IMR-90 (cell line): Measurements from ENCODE around the gene ARAP2. TPM values are rescaled to one million over a fixed set of nuclear protein-coding genes. Genes with fewer than 3 reads are reported as not detected.

Experiments
- ATAC-seq: fragments of 200-7000 bp; cut with Tn5 transposase; 2 replicates; pipeline ENCODE4 v1.9.1; 2020; ENCODE audit warnings: low read depth, mild to moderate bottlenecking, moderate library complexity
- BruUV-seq: library from RNA; stranded (reverse); fragments of 400-500 nt; replicated peaks from 2 replicates; lab custom pipeline; 2021; lab: Mats Ljungman, UMichigan
- CTCF ChIA-PET: fragments of 300-600 bp; formaldehyde crosslinking; extraction: SDS; loops from one replicate; lab custom pipeline; 2021; ENCODE audit warnings: antibody characterized with exemption; lab: Yijun Ruan, JAX
- POLR2A ChIA-PET: fragments of 300-600 bp; sonication (Branson Sonifier 250); formaldehyde crosslinking; loops from one replicate; lab custom pipeline; 2022; ENCODE audit warnings: antibody characterized with exemption; ENCODE audit not compliant: unreplicated experiment; lab: Charles Lee
- DNase-seq: peaks from one replicate; pipeline ENCODE4 v3.0.0; 2013
- H2AFZ ChIP-seq: replicated peaks from 2 replicates; pipeline ENCODE3; 2013; ENCODE audit warnings: low read length, mild to moderate bottlenecking; ENCODE audit not compliant: poor library complexity
- H2AK5ac ChIP-seq: 2 replicates; pipeline ENCODE4 v1.6.1; 2013; ENCODE audit warnings: low read depth, low read length, inconsistent platforms
- H2AK9ac ChIP-seq: replicated peaks from 2 replicates; pipeline ENCODE3; 2013; ENCODE audit warnings: mild to moderate bottlenecking, low read depth, low read length, moderate library complexity; ENCODE audit not compliant: poor library complexity
- H2BK120ac ChIP-seq: 2 replicates; pipeline ENCODE4 v1.6.1; 2013; ENCODE audit warnings: low read depth, low read length, inconsistent platforms
- H2BK15ac ChIP-seq: 3 replicates; pipeline ENCODE4 v1.6.1; 2013; ENCODE audit warnings: low read depth, low read length, inconsistent platforms
- H2BK20ac ChIP-seq: 2 replicates; pipeline ENCODE4 v1.6.1; 2013; ENCODE audit warnings: low read depth, mild to moderate bottlenecking, inconsistent platforms, low read length, moderate library complexity
- H2BK5ac ChIP-seq: 2 replicates; pipeline ENCODE4 v1.6.1; 2013; ENCODE audit warnings: mild to moderate bottlenecking, low read depth, low read length, inconsistent platforms; ENCODE audit not compliant: poor library complexity, severe bottlenecking
- H3K14ac ChIP-seq: replicated peaks from 2 replicates; pipeline ENCODE4 v1.6.1; 2013; ENCODE audit warnings: low read depth, low read length, inconsistent platforms
- H3K18ac ChIP-seq: 2 replicates; pipeline ENCODE4 v1.6.1; 2013; ENCODE audit warnings: low read depth, low read length, control low read depth
- H3K23ac ChIP-seq: 2 replicates; pipeline ENCODE4 v1.6.1; 2013; ENCODE audit warnings: low read depth, low read length, inconsistent platforms
- H3K27ac ChIP-seq: 2 replicates; pipeline ENCODE4 v1.5.1; 2013; ENCODE audit warnings: mild to moderate bottlenecking, control low read depth, low read length; ENCODE audit not compliant: insufficient read depth
- H3K27me3 ChIP-seq: 2 replicates; pipeline ENCODE4 v1.6.1; 2013; ENCODE audit warnings: low read length; ENCODE audit not compliant: control insufficient read depth, insufficient read depth
- H3K36me3 ChIP-seq: 2 replicates; pipeline ENCODE4 v1.6.1; 2013; ENCODE audit warnings: low read length, mixed read lengths; ENCODE audit not compliant: control insufficient read depth, insufficient read depth
- H3K4ac ChIP-seq: 2 replicates; pipeline ENCODE4 v1.6.1; 2013; ENCODE audit warnings: low read depth, low read length, inconsistent platforms
- H3K4me1 ChIP-seq: 2 replicates; pipeline ENCODE4 v1.6.1; 2013; ENCODE audit warnings: low read length, mixed read lengths; ENCODE audit not compliant: control insufficient read depth, insufficient read depth
- H3K4me2 ChIP-seq: 2 replicates; pipeline ENCODE4 v1.6.1; 2013; ENCODE audit warnings: low read depth, mild to moderate bottlenecking, control low read depth, low read length, moderate library complexity
- H3K4me3 ChIP-seq: 2 replicates; pipeline ENCODE4 v1.5.1; 2013; ENCODE audit warnings: low read depth, mild to moderate bottlenecking, control low read depth, low read length, moderate library complexity; ENCODE audit not compliant: insufficient read depth
- H3K56ac ChIP-seq: 2 replicates; pipeline ENCODE4 v1.6.1; 2013; ENCODE audit warnings: low read length, inconsistent platforms; ENCODE audit not compliant: insufficient read depth; ENCODE audit errors: extremely low read depth
- H3K79me1 ChIP-seq, 2 experiments: 2 replicates each; pipeline ENCODE4 v1.6.1; 2013; ENCODE audit warnings: low read length in 2 of 2, inconsistent platforms in 1 of 2, low read depth in 1 of 2
- H3K9ac ChIP-seq: 2 replicates; pipeline ENCODE4 v1.6.1; 2013; ENCODE audit warnings: low read depth, low read length, control low read depth
- H3K9me1 ChIP-seq: 2 replicates; pipeline ENCODE4 v1.6.1; 2013; ENCODE audit warnings: low read length, inconsistent platforms; ENCODE audit not compliant: insufficient read depth
- H3K9me3 ChIP-seq: 2 replicates; pipeline ENCODE4 v1.6.1; 2013; ENCODE audit warnings: low read length; ENCODE audit not compliant: control insufficient read depth, insufficient read depth
- H4K20me1 ChIP-seq: 2 replicates; pipeline ENCODE4 v1.6.1; 2013; ENCODE audit warnings: low read length, inconsistent platforms; ENCODE audit not compliant: insufficient read depth
- H4K5ac ChIP-seq: 2 replicates; pipeline ENCODE4 v1.6.1; 2013; ENCODE audit warnings: mild to moderate bottlenecking, low read depth, low read length, control low read depth
- H4K8ac ChIP-seq, 2 experiments: 2 replicates each; pipeline ENCODE4 v1.6.1; 2013; ENCODE audit warnings: low read depth in 2 of 2, low read length in 2 of 2, control low read depth in 1 of 2, inconsistent platforms in 1 of 2
- H4K91ac ChIP-seq: 2 replicates; pipeline ENCODE4 v1.6.1; 2013; ENCODE audit warnings: low read depth, low read length, inconsistent platforms; ENCODE audit not compliant: insufficient read depth
- BHLHE40 ChIP-seq: fragments of 150-350 bp; IDR thresholded peaks from 2 replicates; pipeline ENCODE4 v1.6.1; 2016; ENCODE audit warnings: mild to moderate bottlenecking, low read depth, low read length
- CHD1 ChIP-seq: IDR thresholded peaks from 2 replicates; pipeline ENCODE4 v1.6.1; 2012; ENCODE audit warnings: low read depth, low read length, improper control_type of control experiment
- CTCF ChIP-seq: conservative IDR thresholded peaks from 2 replicates; pipeline ENCODE4 v1.5.1; 2012; ENCODE audit warnings: mild to moderate bottlenecking, low read depth, low read length, improper control_type of control experiment
- ELK1 ChIP-seq: fragments of 150-350 bp; IDR thresholded peaks from 2 replicates; pipeline ENCODE4 v1.6.1; 2016; ENCODE audit warnings: low read depth, mild to moderate bottlenecking, low read length, moderate library complexity, borderline replicate concordance
- FOS ChIP-seq: fragments of 150-350 bp; IDR thresholded peaks from 2 replicates; pipeline ENCODE4 v1.6.1; 2016; ENCODE audit warnings: low read depth, low read length
- MAFK ChIP-seq: IDR thresholded peaks from 2 replicates; pipeline ENCODE4 v1.6.1; 2012; ENCODE audit warnings: low read depth, low read length, improper control_type of control experiment
- MAZ ChIP-seq: IDR thresholded peaks from 2 replicates; pipeline ENCODE4 v1.6.1; 2012; ENCODE audit warnings: low read depth, mild to moderate bottlenecking, low read length, improper control_type of control experiment, moderate library complexity, borderline replicate concordance
- MXI1 ChIP-seq: IDR thresholded peaks from 2 replicates; pipeline ENCODE4 v1.6.1; 2012; ENCODE audit warnings: low read depth, mild to moderate bottlenecking, low read length, moderate library complexity, borderline replicate concordance
- NFE2L2 ChIP-seq: fragments of 150-350 bp; IDR thresholded peaks from 2 replicates; pipeline ENCODE4 v1.6.1; 2016; ENCODE audit warnings: low read depth, mild to moderate bottlenecking, low read length
- POLR2A ChIP-seq: IDR thresholded peaks from 2 replicates; pipeline ENCODE4 v1.6.1; 2012; ENCODE audit warnings: mild to moderate bottlenecking, low read depth, low read length
- RAD21 ChIP-seq: IDR thresholded peaks from 2 replicates; pipeline ENCODE4 v1.6.1; 2012; ENCODE audit warnings: low read length, improper control_type of control experiment
- RCOR1 ChIP-seq: IDR thresholded peaks from 2 replicates; pipeline ENCODE4 v1.6.1; 2012; ENCODE audit warnings: mild to moderate bottlenecking, low read length, improper control_type of control experiment; ENCODE audit not compliant: insufficient replicate concordance
- RFX5 ChIP-seq: IDR thresholded peaks from 2 replicates; pipeline ENCODE4 v1.8.0; 2012; ENCODE audit warnings: low read depth, mild to moderate bottlenecking, low read length, moderate library complexity
- SMC3 ChIP-seq: fragments of 150-350 bp; IDR thresholded peaks from 2 replicates; pipeline ENCODE4 v1.6.1; 2016; ENCODE audit warnings: low read depth, mild to moderate bottlenecking, antibody characterized with exemption, low read length, moderate library complexity
- USF2 ChIP-seq: fragments of 150-350 bp; IDR thresholded peaks from 2 replicates; pipeline ENCODE4 v1.6.1; 2017; ENCODE audit warnings: mild to moderate bottlenecking, antibody characterized with exemption, low read length, low read depth
- WGBS, 2 experiments: methylation state at CpG; one replicate each; pipeline versions ENCODE4 v1.1.5 to v1.1.7; 2013; ENCODE audit warnings: missing lambda C conversion rate in 2 of 2; ENCODE audit not compliant: insufficient read length in 1 of 2; ENCODE audit errors: extremely low coverage in 2 of 2; 5-methylcytosine and 5-hydroxymethylcytosine counted together
- dilution Hi-C: fragments of 300-500 bp; cut with HindIII; formaldehyde crosslinking; loops from one replicate; pipeline ENCODE4 v1.14.3; 2018; ENCODE audit warnings: low sequenced_read_pairs; ENCODE audit not compliant: unreplicated experiment
- in situ Hi-C: fragments of 300-500 bp; cut with MboI; formaldehyde crosslinking; loops from 3 replicates; pipeline ENCODE4 v1.14.3; 2019; ENCODE audit warnings: low sequenced_read_pairs, inconsistent platforms, mixed read lengths
- intact Hi-C: fragments of 100-400 bp; cut with micrococcal nuclease; formaldehyde crosslinking; loops from 2 replicates; pipeline ENCODE4 v1.10.0; 2022
- polyA plus RNA-seq, 3 experiments: library from polyadenylated mRNA; depleted of rRNA; stranded (reverse); fragments of >200 nt; gene quantifications; 2 replicates each; pipeline ENCODE4 v1.2.3, GENCODE V29; 2012; ENCODE audit warnings: low replicate concordance in 1 of 3
- total RNA-seq: library from RNA; depleted of rRNA; stranded (reverse); fragments of >200 nt; gene quantifications from 2 replicates; pipeline ENCODE4 v1.2.3, GENCODE V29; 2012

Gene ARAP2
- total and polyA plus RNA-seq, 2 of the 4 experiments (the other 2 are of a cell fraction): 0.32 to 1.8 TPM

- no peaks in the 10 kb centered on the region for H3K27me3 ChIP-seq
- DNase-seq (no peak), ATAC-seq (no peak)
- intact Hi-C loops (no loop called here), in situ Hi-C loops (no loop called here), dilution Hi-C loops (no loop called here)
- H3K36me3 ChIP-seq: no peaks in the 10 kb centered on the region
- no peak overlapping the region for H2BK15ac ChIP-seq
- H3K9ac ChIP-seq: no peak overlapping the region
- no peak overlapping the region for H3K4me3 ChIP-seq
- no peak overlapping the region for H2BK120ac ChIP-seq
- BruUV-seq: no TSS peak
- WGBS, 2 experiments: no CpG with 5 or more reads among the region's 2 CpGs
- H3K79me1 ChIP-seq: no peaks in the 10 kb centered on the region
- H3K27ac ChIP-seq: no peak overlapping the region
- H3K18ac ChIP-seq: no peak overlapping the region
- H3K4ac ChIP-seq: no peak overlapping the region
- no peak overlapping the region for H3K4me2 ChIP-seq
- H2AFZ ChIP-seq: no peak overlapping the region
- no peak overlapping the region for H4K5ac ChIP-seq
- no peak overlapping the region for H2BK5ac ChIP-seq
- CTCF ChIA-PET: no interaction called here
- no peaks in the 10 kb centered on the region for H3K4me1 ChIP-seq
- H3K23ac ChIP-seq: no peak overlapping the region
- H3K56ac ChIP-seq: no peak overlapping the region
- no peak overlapping the region for H2AK9ac ChIP-seq
- no peak overlapping the region for H4K8ac ChIP-seq
- POLR2A ChIA-PET: no interaction called here
- no peak overlapping the region for H2BK20ac ChIP-seq
- H3K14ac ChIP-seq: no peak overlapping the region
- H4K20me1 ChIP-seq: no peaks in the 10 kb centered on the region
- H2AK5ac ChIP-seq: no peak overlapping the region
- H3K9me3 ChIP-seq: no peaks in the 10 kb centered on the region
- no peak overlapping the region for H4K91ac ChIP-seq
- no peaks in the 10 kb centered on the region for H3K9me1 ChIP-seq
- TF ChIP-seq NFE2L2: no peak
- no peak for TF ChIP-seq BHLHE40
- no peak for TF ChIP-seq CTCF
- TF ChIP-seq ELK1: no peak
- TF ChIP-seq USF2: no peak
- no peak for TF ChIP-seq RFX5
- TF ChIP-seq CHD1: no peak
- TF ChIP-seq RAD21: no peak
- TF ChIP-seq POLR2A: no peak
- no peak for TF ChIP-seq RCOR1
- TF ChIP-seq MAFK: no peak
- TF ChIP-seq MAZ: no peak
- no peak for TF ChIP-seq SMC3
- no peak for TF ChIP-seq FOS
- TF ChIP-seq MXI1: no peak
Observed at GRCh38 chr4:36224972-36225903, 19.1 kb downstream of the ARAP2 start.
